WTC11 (cell line): ENCODE results near the gene MYO15A. TPM values are rescaled to one million over a fixed set of nuclear protein-coding genes. Genes with fewer than 3 reads are reported as not detected.

Experiments used
- AFF4 ChIP-seq: sonication (generic); formaldehyde crosslinking; IDR thresholded peaks from 2 replicates; pipeline ENCODE4 v1.8.1; 2023; ENCODE audit warnings: mild to moderate bottlenecking, missing genetic modification reagents, borderline replicate concordance
- CREB1 ChIP-seq: sonication (generic); formaldehyde crosslinking; IDR thresholded peaks from 2 replicates; pipeline ENCODE4 v1.8.0; 2023; ENCODE audit warnings: mild to moderate bottlenecking, missing genetic modification reagents
- FOXJ3 ChIP-seq: sonication (generic); formaldehyde crosslinking; IDR thresholded peaks from 2 replicates; pipeline ENCODE4 v1.9.0; 2021; ENCODE audit warnings: missing genetic modification reagents, mild to moderate bottlenecking, borderline replicate concordance
- GABPB1 ChIP-seq: sonication (generic); formaldehyde crosslinking; IDR thresholded peaks from 2 replicates; pipeline ENCODE4 v1.8.1; 2023; ENCODE audit warnings: mild to moderate bottlenecking, missing genetic modification reagents
- GRHL2 ChIP-seq: fragments of 250-450 bp; sonication (Bioruptor Pico); IDR thresholded peaks from 2 replicates; pipeline ENCODE4 v1.8.0; 2022; ENCODE audit warnings: mild to moderate bottlenecking, moderate library complexity; ENCODE audit not compliant: insufficient replicate concordance, severe bottlenecking
- KAT7 ChIP-seq: sonication (generic); formaldehyde crosslinking; IDR thresholded peaks from 2 replicates; pipeline ENCODE4 v1.8.1; 2023; ENCODE audit warnings: missing genetic modification reagents, mild to moderate bottlenecking, borderline replicate concordance
- OVOL2 ChIP-seq: fragments of 250-450 bp; sonication (Bioruptor Pico); IDR thresholded peaks from 2 replicates; pipeline ENCODE4 v1.9.0; 2021; ENCODE audit warnings: mild to moderate bottlenecking, borderline replicate concordance
- RELA ChIP-seq: sonication (generic); formaldehyde crosslinking; IDR thresholded peaks from 2 replicates; pipeline ENCODE4 v1.8.1; 2022; ENCODE audit warnings: missing genetic modification reagents, mild to moderate bottlenecking, borderline replicate concordance
- SMAD4 ChIP-seq: sonication (generic); formaldehyde crosslinking; IDR thresholded peaks from 2 replicates; pipeline ENCODE4 v1.8.0; 2022; ENCODE audit warnings: mild to moderate bottlenecking, missing genetic modification reagents
- TEAD4 ChIP-seq: sonication (generic); formaldehyde crosslinking; IDR thresholded peaks from 2 replicates; pipeline ENCODE4 v1.8.0; 2022; ENCODE audit warnings: mild to moderate bottlenecking, missing genetic modification reagents
- TP53 ChIP-seq: sonication (generic); formaldehyde crosslinking; IDR thresholded peaks from 2 replicates; pipeline ENCODE4 v1.8.1; 2023; ENCODE audit warnings: mild to moderate bottlenecking, missing genetic modification reagents
- USF1 ChIP-seq: sonication (generic); formaldehyde crosslinking; IDR thresholded peaks from 2 replicates; pipeline ENCODE4 v1.8.0; 2022; ENCODE audit warnings: mild to moderate bottlenecking, missing genetic modification reagents
- total RNA-seq: library from RNA; stranded (reverse); gene quantifications from 3 replicates; pipeline ENCODE4 v1.2.3, GENCODE V29; 2021
- TF ChIP-seq, protein P1 (sequence below): sonication (generic); formaldehyde crosslinking; IDR thresholded peaks from 2 replicates; pipeline ENCODE4 v1.8.0; 2023; ENCODE audit warnings: mild to moderate bottlenecking, missing genetic modification reagents
- TF ChIP-seq, protein P2 (sequence below): fragments of 250-450 bp; sonication (Bioruptor Pico); IDR thresholded peaks from 2 replicates; pipeline ENCODE4 v1.9.0; 2021; ENCODE audit warnings: mild to moderate bottlenecking, borderline replicate concordance

MYO15A gene
- total RNA-seq, 1 experiment from 2014 or later = 2.6 TPM

DNA sequence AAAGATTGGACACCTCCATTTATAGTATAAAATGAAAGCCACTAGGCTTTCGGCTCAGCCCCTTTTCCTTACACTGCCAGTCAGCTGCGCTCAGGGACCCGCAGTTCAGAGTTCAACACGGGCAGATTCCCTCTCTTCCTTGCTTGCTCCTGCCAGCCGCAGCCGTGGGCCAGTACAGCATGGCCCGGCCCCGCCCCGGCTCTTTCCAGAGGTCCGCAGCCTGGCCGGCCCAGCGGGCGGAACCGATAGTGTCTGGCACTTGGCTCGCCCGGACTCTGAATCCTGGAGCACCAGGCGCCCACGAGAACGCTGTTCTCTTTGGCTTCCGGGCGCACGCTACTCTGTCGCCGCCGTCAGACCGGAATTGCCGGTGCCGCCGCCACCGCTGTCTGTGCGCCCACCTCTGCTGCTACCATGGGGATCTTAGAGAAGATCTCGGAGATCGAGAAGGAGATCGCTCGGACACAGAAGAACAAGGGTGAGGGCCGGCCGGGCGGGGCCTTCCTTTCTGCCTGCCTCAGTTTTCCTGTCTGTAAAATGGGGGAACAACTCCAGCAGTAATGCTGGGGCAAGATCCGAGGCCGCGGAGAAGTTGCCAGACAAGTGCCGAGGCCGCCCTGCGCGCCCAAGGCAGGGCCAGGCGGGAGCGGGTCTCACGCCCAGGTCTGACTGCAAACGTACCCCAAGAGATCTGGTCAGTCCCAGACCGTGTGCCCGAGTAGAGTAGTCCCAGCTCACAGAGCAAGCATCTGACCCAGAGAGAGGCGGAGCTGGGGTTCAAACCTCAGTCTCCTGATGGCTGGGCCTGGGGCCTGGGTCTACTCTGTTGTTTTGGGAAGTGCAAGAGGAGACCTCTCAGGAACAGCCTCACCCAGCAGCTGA, 20.7 kb upstream of the MYO15A start, which contains the start of gene DRG2 (continued):
- no peak; the same call in 1 of the 2 replicates for TF ChIP-seq KAT7 (CRISPR knock-in tag)
- TF ChIP-seq GRHL2 = no peak
- no peak for TF ChIP-seq OVOL2 (CRISPR knock-in tag)
- TF ChIP-seq USF1 (CRISPR knock-in tag) = peak; percentile 49
- no peak for TF ChIP-seq RELA (CRISPR knock-in tag)
- TF ChIP-seq FOXJ3 (CRISPR knock-in tag) = no peak
- TF ChIP-seq, protein P1, sequence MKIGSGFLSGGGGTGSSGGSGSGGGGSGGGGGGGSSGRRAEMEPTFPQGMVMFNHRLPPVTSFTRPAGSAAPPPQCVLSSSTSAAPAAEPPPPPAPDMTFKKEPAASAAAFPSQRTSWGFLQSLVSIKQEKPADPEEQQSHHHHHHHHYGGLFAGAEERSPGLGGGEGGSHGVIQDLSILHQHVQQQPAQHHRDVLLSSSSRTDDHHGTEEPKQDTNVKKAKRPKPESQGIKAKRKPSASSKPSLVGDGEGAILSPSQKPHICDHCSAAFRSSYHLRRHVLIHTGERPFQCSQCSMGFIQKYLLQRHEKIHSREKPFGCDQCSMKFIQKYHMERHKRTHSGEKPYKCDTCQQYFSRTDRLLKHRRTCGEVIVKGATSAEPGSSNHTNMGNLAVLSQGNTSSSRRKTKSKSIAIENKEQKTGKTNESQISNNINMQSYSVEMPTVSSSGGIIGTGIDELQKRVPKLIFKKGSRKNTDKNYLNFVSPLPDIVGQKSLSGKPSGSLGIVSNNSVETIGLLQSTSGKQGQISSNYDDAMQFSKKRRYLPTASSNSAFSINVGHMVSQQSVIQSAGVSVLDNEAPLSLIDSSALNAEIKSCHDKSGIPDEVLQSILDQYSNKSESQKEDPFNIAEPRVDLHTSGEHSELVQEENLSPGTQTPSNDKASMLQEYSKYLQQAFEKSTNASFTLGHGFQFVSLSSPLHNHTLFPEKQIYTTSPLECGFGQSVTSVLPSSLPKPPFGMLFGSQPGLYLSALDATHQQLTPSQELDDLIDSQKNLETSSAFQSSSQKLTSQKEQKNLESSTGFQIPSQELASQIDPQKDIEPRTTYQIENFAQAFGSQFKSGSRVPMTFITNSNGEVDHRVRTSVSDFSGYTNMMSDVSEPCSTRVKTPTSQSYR (CRISPR knock-in tag) = 0 out of 2 replicates have a peak, but pooled peaks have one; percentile 72
- TF ChIP-seq GABPB1 (CRISPR knock-in tag) = peak; percentile 89
- TF ChIP-seq AFF4 (CRISPR knock-in tag) = peak; percentile 69; the same call in 1 of the 2 replicates
- TF ChIP-seq CREB1 (CRISPR knock-in tag) = peak; percentile 59; the same call in 1 of the 2 replicates
- peak; percentile 54; the same call in 1 of the 2 replicates for TF ChIP-seq SMAD4 (CRISPR knock-in tag)
- TF ChIP-seq TP53 = 0 out of 2 replicates have a peak, but pooled peaks have one; percentile 45
- TF ChIP-seq TEAD4 = peak; percentile 5; the same call in 1 of the 2 replicates
- TF ChIP-seq, protein P2, sequence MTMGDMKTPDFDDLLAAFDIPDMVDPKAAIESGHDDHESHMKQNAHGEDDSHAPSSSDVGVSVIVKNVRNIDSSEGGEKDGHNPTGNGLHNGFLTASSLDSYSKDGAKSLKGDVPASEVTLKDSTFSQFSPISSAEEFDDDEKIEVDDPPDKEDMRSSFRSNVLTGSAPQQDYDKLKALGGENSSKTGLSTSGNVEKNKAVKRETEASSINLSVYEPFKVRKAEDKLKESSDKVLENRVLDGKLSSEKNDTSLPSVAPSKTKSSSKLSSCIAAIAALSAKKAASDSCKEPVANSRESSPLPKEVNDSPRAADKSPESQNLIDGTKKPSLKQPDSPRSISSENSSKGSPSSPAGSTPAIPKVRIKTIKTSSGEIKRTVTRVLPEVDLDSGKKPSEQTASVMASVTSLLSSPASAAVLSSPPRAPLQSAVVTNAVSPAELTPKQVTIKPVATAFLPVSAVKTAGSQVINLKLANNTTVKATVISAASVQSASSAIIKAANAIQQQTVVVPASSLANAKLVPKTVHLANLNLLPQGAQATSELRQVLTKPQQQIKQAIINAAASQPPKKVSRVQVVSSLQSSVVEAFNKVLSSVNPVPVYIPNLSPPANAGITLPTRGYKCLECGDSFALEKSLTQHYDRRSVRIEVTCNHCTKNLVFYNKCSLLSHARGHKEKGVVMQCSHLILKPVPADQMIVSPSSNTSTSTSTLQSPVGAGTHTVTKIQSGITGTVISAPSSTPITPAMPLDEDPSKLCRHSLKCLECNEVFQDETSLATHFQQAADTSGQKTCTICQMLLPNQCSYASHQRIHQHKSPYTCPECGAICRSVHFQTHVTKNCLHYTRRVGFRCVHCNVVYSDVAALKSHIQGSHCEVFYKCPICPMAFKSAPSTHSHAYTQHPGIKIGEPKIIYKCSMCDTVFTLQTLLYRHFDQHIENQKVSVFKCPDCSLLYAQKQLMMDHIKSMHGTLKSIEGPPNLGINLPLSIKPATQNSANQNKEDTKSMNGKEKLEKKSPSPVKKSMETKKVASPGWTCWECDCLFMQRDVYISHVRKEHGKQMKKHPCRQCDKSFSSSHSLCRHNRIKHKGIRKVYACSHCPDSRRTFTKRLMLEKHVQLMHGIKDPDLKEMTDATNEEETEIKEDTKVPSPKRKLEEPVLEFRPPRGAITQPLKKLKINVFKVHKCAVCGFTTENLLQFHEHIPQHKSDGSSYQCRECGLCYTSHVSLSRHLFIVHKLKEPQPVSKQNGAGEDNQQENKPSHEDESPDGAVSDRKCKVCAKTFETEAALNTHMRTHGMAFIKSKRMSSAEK = no peak
- TF ChIP-seq, all 79 proteins: peak for 27
